Activated CD8-positive, alpha-beta memory T cell treated with anti-CD3 and anti-CD28 coated beads, Interleukin-2, amount 50 U/mL, for 24 hours (primary cell): ENCODE results near the gene CATSPERZ.

ENCODE experiments used
- DNase-seq: peaks from one replicate; pipeline ENCODE4 v3.0.0-alpha.2; 2020; ENCODE audit errors: extremely low read depth

CATSPERZ gene

DNA sequence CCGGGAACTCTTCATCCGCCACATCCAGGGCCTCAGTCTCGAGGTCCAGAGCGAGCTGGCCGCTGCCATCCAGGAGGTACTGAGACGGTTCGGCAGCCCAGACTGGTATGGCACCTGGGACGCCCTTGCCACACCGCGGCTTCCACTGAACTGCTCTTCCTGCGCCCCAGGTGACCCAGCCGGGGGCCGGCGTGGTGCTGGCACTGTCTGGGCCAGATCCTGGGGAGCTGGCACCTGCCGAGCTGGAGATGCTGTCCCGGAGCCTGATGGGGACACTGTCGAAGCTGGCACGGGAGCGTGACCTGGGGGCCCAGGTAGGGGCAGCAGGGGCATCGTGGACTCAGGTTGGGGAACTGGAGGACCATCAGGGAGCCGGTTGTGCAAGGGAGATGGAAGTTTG is 41.3 kb downstream of the CATSPERZ start:
- no peak for DNase-seq

DNA sequence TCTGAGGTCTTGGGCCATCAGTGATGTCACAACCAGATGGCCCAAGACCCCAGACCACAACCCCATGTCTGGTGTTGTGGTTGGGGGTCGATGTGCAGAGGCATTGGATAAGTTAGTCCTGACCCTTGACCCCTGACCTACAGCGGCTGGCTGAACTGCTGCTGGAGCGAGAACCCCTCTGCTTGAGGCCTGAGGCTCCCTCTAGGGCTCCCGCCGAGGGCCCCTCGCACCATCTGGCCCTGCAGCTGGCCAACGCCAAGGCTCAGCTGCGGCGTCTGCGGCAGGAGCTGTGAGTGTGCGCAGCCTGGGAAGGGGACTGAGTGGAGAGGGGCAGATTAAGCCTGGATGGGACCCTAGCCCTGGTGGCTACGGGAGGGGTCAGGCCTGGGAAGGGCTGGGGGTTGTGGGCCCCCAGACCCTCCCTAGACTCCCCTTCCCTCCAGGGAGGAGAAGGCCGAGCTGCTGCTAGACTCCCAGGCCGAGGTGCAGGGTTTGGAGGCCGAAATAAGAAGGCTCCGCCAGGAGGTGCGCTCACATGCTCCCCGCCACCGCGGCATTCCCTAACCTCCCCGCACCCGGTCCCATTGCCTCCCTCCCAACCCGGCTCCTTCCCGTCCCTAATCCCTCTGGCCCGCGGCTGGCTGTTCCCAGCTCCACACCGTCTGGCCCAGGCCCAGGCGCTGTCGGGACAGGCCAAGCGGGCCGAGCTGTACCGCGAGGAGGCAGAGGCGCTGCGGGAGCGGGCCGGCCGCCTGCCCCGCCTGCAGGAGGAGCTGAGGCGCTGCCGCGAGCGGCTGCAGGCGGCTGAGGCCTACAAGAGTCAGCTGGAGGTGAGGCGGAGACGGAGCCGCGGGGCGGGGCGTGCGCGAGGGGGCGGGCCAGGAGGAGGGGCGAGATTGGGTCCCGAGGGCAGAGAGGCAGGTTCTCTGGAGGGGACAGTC is 42.0 kb downstream of the CATSPERZ start:
- DNase-seq: peak; percentile 75

DNA sequence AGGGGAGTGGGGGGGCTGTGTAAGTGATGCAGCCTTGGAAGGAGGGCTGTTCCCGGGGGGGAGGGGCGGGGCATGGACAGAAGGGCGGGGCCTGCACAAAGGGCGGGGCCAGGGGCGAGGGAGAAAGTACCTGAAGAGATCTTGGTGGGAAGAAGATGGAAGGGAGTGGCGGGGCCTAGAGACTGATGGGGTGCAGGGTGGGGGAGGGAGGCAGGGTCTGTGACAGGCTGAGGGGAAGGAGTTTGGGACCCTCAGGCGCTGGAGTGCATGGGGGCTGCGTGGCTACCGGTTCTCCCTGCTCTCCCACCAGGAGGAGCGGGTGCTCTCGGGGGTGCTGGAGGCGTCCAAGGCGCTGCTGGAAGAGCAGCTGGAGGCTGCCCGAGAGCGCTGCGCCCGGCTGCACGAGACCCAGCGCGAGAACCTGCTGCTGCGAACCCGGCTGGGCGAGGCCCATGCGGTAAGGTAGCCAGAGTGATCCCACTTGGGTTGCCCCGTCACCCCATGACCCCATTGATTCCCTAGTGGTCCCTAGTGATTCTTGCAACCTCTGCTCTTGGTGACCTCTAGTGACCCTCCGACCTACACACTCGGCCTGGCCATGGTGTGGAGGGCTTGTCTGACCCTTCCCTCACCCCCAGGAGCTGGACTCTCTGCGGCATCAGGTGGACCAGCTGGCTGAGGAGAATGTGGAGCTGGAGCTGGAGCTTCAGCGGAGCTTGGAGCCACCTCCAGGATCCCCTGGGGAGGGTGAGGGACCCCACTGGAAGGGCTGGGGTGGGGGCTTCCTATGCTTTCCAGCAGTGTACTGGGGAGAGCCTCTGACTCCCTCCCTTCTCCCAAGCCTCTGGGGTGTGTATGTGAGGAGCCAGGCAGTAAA is 42.9 kb downstream of the CATSPERZ start:
- no peak for DNase-seq

DNA sequence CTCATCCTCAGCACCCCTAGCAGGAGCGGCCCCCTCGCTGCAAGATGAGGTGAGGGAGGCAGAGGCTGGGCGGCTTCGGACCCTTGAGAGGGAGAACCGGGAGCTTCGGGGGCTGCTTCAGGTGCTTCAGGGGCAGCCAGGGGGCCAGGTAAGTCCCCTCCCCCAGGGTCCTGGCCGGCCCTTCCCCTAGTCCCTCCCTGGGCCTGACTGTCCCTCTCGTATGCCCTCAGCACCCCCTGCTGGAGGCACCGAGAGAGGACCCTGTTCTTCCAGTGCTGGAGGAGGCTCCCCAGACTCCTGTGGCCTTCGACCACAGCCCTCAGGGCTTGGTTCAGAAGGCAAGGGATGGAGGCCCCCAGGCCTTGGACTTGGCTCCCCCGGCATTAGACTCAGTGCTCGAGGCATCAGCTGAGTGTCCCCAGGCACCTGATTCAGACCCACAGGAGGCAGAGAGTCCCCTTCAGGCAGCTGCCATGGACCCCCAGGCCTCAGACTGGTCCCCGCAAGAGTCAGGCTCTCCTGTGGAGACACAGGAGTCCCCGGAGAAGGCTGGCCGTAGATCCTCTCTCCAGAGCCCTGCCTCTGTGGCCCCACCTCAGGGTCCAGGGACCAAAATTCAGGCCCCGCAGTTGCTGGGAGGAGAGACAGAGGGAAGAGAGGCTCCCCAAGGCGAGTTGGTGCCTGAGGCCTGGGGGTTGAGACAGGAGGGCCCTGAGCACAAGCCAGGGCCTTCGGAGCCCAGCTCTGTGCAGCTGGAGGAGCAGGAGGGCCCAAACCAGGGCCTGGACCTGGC is 43.8 kb downstream of the CATSPERZ start:
- DNase-seq: no peak

DNA sequence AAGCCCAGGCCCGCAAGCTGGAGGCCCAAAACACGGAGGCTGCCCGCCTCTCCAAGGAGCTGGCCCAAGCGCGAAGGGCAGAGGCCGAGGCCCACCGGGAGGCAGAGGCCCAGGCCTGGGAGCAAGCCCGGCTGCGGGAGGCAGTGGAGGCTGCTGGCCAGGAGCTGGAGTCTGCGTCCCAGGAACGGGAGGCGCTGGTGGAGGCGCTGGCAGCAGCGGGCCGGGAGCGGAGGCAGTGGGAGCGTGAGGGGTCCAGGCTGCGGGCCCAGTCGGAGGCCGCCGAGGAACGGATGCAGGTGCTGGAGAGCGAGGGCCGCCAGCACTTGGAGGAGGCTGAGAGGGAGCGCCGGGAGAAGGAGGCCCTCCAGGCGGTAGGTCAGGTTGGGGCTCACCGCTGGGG is 44.6 kb downstream of the CATSPERZ start:
- DNase-seq: no peak

DNA sequence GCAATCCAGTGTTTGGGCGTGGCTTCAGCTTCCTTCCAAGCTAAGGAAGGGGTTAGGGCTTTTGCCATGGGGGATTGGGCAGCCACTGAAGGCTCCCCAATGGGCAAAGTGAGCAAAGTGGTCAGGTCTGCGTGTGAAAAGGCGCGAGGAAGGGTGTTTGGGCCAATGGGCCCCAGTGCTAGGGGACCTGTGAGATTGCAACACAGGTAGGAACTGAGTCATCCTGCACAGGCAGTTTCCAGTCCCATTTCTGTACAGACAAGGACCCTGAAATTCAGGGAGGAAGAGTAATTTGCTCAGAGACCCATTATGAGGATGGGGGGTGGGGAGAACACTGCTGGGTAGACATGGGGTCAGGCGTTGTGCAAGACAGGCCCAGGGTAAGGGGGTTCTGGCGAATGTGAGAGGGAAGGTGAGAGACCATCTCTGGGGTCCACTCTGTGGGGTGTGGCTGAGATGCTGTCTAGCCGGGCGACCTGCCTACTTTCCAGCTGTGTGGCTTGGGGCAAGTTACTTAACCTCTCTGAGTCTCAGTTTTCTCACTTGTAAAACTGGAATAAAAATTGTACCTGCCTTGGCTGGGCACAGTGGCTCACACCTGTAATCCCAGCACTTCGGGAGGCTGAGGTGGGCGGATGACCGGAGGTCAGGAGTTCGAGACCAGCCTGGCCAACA is 47.2 kb downstream of the CATSPERZ start:
- no peak for DNase-seq

DNA sequence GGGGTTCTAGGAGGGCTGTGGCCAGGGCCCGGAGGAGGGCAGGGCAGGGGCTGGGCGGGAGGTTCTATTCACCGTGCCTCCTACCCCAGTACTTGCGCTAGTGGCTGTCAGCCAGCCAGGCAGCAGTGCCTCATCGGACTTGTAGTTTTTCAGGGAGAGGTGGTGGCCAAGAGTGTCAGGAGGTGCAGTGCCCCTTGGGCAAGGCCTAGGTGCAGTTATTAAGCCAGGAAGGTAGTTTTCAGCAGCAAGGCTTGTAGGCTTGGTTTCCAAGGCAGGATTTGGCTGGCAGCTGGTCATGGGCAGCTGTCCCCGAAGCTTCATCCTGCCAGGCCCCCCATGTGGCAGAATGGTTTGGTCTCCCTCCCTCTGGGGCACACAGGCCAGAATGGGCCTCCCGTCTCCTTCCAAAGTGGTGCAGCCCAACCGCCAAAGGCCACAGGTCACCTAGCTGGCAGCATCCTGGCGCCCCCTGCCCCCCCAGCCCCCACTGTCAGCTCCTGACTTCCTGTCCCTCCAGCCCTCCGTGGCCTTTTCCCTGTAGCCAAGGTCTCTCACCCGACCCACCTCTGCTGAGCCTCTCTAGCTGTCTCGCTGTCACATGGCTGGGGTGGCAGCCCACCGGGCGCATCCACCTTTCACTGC is 48.3 kb downstream of the CATSPERZ start:
- no peak for DNase-seq

DNA sequence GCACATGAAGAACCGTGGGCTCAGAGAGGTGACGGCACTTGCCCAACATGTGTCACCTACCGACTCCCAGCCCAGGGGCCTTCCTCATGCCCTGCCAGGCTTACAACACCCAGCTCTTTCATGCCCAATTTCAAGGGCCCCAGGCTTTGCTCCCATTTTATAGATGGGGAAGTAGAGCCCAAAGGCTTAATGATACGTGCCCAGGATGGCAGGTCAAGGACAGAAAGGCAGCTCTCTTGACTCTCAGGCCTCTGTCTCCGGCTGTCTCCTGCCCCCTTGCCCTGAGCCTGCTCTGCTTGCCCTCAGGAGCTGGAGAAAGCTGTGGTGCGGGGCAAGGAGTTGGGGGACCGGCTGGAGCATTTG is 48.8 kb downstream of the CATSPERZ start:
- no peak for DNase-seq

DNA sequence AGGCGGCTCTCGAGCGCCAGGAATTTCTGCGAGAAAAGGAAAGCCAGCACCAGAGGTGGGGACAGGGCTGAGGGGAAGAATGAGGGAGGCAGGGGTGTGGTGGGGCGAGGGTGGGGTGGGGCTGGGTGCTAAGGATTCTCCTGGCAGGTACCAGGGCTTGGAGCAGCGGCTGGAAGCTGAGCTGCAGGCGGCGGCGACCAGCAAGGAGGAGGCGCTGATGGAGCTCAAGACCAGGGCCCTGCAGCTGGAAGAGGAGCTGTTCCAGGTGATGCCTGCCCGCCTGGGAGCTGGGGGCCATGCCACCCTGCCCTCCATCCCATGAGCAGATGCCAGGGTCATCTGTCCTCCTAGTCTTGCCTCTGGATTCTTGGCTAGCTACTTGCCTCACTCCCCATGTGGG is 49.2 kb downstream of the CATSPERZ start:
- DNase-seq: no peak

DNA sequence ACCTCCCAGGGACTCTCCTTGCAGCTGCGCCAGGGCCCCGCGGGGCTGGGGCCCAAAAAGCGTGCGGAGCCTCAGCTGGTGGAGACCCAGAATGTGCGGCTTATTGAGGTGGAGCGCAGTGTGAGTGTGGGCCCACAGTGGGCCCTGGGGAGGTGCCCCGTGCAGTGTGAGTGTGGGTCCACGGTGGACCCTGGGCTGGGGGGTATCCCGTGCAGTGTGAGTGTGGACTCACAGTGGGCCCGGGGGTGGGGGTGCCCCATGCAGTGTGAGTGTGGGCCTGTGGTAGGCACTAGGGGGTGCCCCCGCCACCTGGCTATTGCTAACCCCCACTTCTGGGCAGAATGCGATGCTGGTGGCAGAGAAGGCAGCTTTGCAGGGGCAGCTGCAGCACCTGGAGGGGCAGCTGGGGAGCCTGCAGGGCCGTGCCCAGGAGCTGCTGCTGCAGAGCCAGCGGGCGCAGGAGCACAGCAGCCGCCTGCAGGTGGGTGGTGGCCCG is 51.0 kb downstream of the CATSPERZ start:
- DNase-seq: no peak

DNA sequence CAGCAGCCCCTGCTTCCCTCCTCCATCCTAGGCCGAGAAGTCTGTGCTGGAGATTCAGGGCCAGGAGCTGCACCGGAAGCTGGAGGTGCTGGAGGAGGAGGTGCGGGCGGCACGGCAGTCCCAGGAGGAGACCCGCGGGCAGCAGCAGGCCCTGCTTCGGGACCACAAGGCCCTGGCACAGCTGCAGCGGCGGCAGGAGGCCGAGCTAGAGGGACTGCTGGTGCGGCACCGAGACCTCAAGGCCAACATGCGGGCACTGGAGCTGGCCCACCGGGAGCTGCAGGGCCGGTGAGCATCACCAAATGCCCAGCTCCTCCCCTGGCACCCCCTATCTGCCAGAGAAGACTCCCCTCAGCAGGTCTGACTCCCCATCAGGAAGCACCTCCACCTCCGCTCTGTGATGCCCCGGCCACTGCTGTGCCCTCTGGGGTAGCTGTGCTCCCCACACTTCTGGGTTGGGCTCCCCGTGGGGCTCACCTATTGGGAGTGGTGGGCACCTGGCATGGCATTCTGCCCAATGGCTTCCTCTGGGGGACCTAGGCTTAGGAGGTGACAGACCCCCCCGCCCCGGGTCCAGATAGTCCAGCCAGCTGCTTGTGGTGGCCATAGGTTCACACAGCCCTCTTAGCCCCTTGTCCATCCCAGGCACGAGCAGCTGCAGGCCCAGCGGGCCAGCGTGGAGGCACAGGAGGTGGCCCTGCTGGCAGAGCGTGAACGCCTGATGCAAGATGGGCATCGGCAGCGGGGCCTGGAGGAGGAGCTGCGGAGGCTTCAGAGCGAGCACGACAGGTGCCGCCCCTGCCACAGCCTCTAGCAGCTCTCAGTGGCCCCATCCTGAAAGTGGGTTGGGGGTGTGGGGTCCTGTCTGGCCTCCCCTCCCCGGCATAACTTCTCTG is 52.2 kb downstream of the CATSPERZ start:
- DNase-seq: no peak

DNA sequence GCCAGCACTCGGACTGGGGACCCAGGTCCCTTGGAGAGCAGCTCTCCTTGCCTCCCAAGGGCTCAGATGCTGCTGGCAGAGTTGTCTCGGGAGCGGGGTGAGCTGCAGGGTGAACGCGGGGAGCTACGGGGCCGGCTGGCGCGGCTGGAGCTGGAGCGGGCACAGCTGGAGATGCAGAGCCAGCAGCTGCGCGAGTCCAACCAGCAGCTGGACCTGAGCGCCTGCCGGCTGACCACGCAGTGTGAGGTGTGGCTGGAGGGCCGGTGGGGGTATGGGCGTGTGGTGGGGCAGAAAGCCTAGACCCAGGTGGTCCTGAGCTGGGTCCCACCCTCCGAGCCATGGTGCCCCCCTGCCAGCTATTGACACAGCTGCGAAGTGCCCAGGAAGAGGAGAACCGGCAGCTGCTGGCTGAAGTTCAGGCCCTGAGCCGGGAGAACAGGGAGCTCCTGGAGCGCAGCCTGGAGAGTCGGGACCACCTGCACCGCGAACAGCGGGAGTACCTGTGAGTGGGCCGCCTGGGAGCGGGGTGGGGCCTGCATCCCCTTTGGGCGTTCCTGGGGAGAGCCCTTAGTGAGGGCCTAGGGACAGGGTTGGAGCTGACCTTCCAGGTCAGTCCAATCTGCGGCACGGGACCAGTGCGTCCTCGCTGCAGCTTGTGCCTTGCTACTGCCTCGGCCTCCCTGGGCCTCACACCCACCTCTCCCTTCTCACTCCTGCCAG is 53.0 kb downstream of the CATSPERZ start:
- no peak for DNase-seq

DNA sequence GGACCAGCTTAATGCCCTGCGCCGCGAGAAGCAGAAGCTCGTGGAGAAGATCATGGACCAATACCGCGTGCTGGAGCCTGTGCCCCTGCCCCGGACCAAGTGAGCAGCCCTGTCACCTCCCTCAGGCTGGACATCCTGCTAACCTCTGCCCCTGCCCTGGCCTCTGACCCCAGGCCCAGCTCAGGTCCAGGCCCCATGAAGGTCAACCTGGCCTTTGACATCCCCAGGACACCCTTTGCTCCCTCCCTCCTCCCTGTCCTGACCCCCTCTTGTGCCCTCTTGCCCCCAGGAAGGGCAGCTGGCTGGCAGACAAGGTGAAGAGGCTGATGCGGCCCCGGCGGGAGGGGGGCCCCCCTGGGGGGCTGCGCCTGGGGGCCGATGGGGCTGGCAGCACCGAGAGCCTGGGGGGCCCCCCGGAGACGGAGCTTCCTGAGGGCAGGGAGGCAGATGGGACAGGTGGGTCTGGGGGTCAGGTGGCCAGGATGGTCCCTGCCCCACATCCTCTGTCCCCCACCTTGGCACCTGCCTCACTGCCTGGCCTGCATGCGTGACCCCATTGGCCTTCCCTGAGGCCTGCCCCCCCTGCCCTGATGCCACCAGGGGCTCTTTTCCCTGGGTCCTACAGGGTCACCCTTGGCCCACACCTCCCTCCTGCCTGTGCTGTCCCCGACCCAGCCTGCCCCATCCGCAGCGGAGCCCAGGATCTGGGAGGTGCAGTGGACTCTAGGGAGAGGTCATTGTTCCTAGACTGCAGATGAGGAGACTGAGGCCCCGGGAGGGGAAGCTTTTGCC is 53.8 kb downstream of the CATSPERZ start:
- DNase-seq: no peak
